Activated naive CD8-positive, alpha-beta T cell treated with anti-CD3 and anti-CD28 coated beads, Interleukin-2, amount 50 U/mL, for 16 hours (primary cell): ENCODE measurements around the gene BANF2.

Experiments used
- DNase-seq: peaks from one replicate; pipeline ENCODE4 v3.0.0-alpha.2; 2020; ENCODE audit warnings: low read depth, low spot score

BANF2 gene

GRCh38 chr20:17710379-17711266, 10.9 kb downstream of the BANF2 start:
- no peak for DNase-seq

- DNase-seq, result no peak
Measured at GRCh38 chr20:17711267-17711627, 11.5 kb downstream of the BANF2 start.

GRCh38 chr20:17712201-17712600, 12.4 kb downstream of the BANF2 start:
- no peak for DNase-seq

GRCh38 chr20:17712708-17713107, 12.9 kb downstream of the BANF2 start:
- DNase-seq, result no peak

- DNase-seq, result no peak
Measured at GRCh38 chr20:17714597-17714996, 14.8 kb downstream of the BANF2 start.

DNA sequence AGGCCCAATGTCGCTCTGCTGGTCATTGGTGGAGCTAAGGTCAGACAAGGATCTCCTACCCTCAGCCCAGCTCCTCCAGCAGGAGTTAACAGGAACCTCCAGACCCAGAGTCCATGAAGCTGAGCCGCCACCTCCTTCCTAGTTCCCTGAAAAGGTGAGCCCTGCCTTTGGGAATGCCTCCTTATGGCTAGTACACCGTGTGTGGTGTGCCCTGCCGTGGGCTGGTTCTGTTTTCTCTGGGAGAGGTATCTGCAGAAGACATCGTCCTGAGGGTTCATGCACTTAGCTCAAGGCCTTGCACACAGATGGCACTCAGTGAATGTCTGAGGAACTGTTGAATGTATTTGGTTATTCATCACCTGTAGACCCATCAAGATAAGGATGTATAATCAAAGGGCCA, 15.3 kb downstream of the BANF2 start:
- DNase-seq, result no peak

DNA sequence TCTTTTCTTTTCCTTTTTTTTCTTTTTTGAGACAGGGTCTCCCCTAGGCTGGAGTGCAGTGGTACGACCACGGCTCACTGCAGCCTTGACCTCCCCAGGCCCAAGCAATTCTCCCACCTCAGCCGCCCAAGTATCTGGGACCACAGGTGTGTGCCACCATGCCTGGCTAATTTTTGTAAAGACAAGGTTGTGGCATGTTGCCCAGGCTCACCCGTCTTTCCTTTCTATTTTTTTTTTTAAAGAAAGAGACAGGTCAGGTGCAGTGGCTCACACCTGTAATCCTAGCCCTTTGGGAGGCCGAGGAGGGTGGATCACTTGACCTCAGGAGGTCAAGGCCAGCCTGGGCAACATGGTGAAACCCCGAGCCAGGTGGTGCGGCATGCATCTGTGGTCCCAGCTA, 16.6 kb downstream of the BANF2 start:
- DNase-seq, result no peak

- DNase-seq, result no peak
Measured at GRCh38 chr20:17720755-17721154, 21.0 kb downstream of the BANF2 start.

- DNase-seq, result no peak
Measured at GRCh38 chr20:17721802-17722486, 22.2 kb downstream of the BANF2 start.

DNA sequence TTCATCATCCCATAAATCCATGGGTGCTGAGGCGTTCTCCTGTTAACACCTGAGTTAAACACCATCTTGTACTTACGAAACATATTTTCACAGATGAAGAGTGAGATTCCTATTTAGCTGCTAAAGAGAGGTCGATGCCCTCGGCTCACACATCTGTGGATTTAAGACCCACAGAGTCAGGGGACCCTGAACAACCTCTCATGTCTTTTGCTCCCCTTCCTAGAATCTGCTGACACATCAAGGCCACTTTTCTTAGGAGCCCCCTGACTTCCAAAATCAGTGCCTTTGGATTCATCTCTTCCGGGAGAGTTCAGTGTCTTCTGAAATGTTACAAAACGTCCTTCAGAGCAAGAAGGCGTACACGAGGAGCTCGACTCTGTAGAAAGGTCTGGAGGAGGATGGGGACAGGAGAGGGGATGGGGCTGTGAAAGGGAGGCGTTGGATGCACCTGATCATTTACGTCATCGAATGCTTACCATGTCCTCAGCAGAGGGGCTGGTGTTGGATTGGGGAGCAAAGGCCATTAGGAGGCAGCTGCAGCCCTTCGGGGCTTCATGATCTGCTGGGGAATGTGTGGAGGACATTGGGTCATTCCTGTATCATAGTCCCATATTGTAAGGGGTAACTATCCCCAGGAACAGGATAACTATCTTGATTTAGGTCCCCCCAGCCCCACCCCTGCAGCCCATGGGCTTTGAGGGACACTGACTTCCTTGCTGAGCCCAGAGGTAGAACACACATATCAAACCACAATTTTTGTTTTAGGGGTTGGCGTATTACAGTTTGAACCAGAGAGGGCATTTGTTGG, 22.9 kb downstream of the BANF2 start:
- DNase-seq, result no peak

GRCh38 chr20:17723301-17723691, 23.5 kb downstream of the BANF2 start:
- no peak for DNase-seq

GRCh38 chr20:17725094-17725835, 25.5 kb downstream of the BANF2 start:
- no peak for DNase-seq

DNA sequence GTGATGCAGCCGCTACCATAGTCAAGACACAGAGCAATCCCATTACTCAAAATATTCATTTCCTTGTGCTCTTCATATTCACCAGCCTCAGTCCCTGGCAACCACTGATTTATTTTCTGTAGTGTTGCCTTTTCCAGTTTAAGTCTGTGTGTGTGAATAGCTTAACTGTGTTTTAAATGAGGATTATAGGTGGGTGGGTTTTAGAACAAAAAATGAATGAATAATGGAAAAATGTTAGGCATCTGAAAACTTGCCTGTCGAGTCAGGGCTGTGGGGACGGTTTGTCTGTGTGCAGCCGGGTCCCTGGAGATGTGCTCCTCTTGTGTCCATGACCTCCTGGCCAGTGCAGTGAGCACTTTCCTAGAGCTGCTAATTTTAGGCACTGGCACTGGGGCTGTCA, 27.1 kb downstream of the BANF2 start:
- DNase-seq, result no peak

GRCh38 chr20:17727351-17727750, 27.6 kb downstream of the BANF2 start:
- DNase-seq, result no peak

DNA sequence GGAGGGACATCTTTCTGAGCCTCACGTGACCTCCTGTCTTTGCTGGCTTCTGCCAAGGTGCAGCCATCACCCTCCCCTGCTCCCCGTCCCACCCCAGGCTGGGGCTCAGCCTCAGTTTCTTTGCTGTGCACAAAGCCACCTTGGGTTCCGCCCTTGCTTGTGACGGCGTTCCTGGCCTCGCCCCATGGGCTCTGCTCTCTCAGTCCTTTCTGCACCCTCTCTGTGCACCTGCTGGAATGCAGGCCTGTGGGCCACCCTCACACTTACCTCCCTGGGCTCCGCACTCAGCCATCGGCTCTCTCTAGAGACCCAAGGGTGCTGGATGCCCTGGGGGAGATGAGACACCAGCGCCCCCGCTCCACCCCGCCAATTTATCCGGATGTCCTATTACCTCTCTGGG, 28.3 kb downstream of the BANF2 start:
- no peak for DNase-seq

- no peak for DNase-seq
Measured at GRCh38 chr20:17730071-17730470, 30.3 kb downstream of the BANF2 start.

DNA sequence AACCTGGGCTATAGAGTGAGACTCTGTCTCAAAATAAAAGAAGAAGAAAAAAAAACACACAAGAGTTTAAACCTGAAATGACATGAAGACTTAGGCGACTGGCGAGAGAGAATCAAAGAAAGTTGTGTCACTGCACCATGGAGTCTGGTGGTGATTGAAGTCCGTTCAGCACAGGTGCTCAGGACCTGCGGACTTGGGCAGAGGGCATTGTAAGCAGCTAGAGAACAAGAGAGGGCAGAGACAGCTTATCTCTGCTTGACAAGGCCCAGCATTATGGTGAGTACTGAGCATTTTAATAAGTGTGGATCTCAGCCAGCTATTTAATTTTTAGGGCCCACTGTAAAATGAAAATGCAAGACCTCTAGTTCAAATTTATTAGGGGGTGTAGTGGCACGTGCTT, 31.5 kb downstream of the BANF2 start:
- DNase-seq, result no peak

DNA sequence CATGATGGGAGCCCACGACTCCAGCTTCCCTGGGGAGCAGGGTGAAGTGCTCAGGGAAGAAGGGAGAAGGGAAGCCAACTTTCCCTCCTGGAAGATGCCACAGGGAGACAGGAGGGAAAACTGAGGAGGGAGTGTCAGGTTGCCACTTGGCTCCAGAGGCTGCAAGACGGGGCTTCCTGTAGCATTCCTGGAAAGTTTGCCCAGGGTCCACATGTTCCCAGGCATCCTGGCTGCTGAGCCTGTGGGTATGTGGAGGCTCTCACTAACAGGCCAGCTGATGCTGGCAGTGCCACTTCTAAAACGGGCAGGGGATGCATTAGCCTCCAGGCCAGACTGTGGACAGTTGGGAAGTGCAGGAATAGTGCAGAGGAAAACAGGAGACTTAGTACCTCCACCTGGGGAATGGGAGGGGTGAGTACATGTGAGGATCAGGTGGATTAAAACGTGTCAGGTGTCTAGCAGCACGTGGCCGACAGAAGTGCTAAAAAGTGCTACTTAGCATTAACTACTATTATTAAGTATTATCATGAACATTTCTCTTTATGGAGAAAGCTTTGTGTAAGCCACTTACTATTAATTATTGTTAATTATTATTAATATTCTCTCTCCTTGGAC, 33.2 kb downstream of the BANF2 start:
- no peak for DNase-seq

DNA sequence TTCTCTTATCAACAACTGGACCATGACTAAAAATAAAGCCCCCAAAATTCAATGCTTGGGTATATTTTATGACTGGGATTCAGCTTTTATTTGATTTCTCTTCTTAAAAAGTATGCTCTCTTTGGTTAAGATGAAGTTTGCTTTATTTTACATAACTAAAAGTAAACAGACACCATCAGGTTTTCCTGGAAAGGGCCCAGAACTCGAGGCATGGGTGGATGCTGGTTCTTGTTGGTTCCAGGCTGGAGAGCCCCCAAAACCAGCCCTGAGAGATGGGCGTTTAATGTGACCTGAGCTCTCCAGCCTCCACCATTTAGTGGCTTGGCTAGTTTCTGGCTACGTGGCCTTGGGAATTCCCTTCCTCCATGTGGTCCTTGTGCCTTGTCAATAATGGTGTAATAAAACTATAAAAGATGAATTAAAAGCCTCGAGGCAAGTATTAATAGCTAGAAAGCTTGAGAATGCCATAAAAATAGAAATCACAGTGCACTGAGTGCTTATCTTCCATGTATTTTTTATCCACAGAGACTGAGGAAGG, 34.1 kb downstream of the BANF2 start:
- no peak for DNase-seq

DNA sequence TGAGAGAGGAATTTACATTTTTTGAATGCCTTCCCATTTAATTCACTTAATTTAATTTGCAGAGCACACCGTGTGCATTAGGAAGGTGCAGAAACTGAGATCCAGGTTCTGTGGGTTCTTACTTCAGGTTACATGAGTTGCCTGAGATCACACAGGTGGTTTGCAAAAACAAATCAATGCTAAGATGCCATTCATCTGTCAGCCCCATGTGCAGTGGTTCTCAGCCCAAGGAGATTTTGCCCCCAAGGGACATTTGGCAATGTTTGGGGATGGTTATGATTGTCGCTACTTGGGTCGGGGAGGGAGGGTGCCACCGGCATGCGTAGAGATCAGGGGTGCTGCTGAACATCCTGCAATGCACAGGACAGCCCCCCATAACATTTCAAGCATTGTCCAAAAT, 34.6 kb downstream of the BANF2 start:
- DNase-seq, result no peak

DNA sequence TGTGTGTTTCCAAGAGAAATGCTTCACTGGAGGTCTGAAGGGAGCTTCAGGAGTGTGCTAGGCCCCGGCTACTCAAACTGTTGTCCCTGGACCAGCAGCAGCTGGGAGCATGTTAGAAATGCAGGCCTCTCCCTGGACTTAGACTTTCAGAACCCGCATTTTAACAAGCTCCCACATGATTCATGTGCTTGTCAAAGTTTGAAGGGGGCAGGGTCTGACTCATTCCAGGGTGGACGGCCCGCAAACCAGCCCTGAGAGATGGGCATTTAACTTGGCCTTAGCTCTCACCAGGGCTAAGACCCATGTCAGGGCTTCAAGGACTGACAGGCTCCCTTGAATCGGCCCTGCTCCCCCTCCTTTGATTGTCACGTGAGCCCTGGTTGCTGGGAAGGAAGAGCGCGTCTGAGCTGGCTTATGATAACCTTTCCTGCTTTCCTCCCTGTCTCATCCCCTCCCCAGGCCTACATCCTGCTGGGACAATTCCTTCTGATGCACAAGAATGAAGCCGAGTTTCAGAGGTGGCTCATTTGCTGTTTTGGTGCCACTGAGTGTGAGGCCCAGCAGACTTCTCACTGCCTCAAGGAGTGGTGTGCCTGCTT, 35.5 kb downstream of the BANF2 start:
- no peak for DNase-seq
